OCI-LY3 (cell line): ENCODE measurements around the gene LHFPL2.

Experiments
- EZH2phosphoT487 ChIP-seq: fragments of 200-600 bp; shearing (Covaris generic); IDR thresholded peaks from 2 replicates; pipeline ENCODE4 v1.6.1; 2018; ENCODE audit warnings: antibody characterized with exemption, mixed run types, low read depth
- TF ChIP-seq, protein P1 (sequence below): fragments of 200-600, 300-600 bp; sonication (generic); IDR thresholded peaks from 2 replicates; pipeline ENCODE4 v1.5.1; 2014; ENCODE audit warnings: antibody characterized with exemption, low read length, low read depth

DNA sequence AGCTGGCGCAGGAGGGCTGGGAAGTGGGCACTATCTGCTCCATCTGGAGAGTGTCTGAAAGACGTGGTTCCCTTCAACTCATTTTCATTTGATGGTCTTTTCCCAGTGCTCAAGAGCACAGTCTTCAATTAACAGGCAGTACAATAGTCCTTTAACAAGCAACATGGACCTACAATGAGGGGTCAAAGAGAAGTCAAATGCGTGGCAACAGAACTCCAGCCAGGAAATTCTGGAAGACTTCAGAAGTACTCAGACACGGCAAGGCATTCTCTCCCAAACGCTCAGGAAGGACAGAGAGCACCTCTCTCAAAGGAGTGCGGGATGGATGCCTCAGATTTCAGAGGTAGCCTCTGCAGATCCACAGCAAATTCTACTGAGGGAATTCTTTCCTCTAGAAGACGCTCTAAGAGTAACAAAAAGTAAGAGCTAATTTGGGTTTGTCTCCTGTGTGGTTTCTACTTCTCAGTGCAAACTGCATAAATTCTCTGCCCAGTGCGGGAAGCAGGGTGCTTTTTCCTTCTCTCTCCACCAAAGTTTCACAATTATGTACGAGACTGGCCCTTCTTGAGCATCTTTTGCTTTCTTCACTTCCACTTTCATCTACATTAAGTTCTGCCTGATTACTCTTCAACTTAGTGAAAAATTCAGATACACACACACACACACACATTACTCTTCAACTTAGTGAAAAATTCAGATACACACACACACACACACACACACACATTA, 56.4 kb downstream of the LHFPL2 start:
- TF ChIP-seq, protein P1, sequence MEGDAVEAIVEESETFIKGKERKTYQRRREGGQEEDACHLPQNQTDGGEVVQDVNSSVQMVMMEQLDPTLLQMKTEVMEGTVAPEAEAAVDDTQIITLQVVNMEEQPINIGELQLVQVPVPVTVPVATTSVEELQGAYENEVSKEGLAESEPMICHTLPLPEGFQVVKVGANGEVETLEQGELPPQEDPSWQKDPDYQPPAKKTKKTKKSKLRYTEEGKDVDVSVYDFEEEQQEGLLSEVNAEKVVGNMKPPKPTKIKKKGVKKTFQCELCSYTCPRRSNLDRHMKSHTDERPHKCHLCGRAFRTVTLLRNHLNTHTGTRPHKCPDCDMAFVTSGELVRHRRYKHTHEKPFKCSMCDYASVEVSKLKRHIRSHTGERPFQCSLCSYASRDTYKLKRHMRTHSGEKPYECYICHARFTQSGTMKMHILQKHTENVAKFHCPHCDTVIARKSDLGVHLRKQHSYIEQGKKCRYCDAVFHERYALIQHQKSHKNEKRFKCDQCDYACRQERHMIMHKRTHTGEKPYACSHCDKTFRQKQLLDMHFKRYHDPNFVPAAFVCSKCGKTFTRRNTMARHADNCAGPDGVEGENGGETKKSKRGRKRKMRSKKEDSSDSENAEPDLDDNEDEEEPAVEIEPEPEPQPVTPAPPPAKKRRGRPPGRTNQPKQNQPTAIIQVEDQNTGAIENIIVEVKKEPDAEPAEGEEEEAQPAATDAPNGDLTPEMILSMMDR: peak; percentile 13; the same call in 1 of the 2 replicates
- no peak for TF ChIP-seq EZH2phosphoT487
